ENCODE results near the gene ATP6V0A1. TPM values are rescaled to one million over a fixed set of nuclear protein-coding genes. Genes with fewer than 3 reads are reported as not detected.
"Not testable (repeated sequence)": the region's sequence is repeated elsewhere in the genome, so short reads cannot be mapped to it uniquely, and the experiment has no call there.

The ATP6V0A1 gene
- total and polyA plus RNA-seq, 2 donors = 15.4 to 47.7 TPM

GRCh38 chr17:42545755-42546505 is 87.3 kb downstream of the ATP6V0A1 start:
- not testable (repeated sequence) for H3K4me3 ChIP-seq (ENCODE audit: low read length in 2 of 2); H3K9me3 ChIP-seq (ENCODE audit: control insufficient read depth in 2 of 2, insufficient read depth in 1 of 2, low read length in 1 of 2); DNase-seq (ENCODE audit: low read depth in 6 of 9, low spot score in 9 of 9); H3K27ac ChIP-seq (ENCODE audit: low read depth in 1 of 2, low read length in 1 of 2)
- Histone ChIP-seq H3K27me3 (ENCODE audit: control insufficient read depth in 2 of 2, insufficient read depth in 1 of 2, low read length in 1 of 2) (peaks cover 0 to 17% of the 10 kb centered on the region in 2 donors), H3K4me1 (ENCODE audit: control insufficient read depth in 2 of 2, insufficient read depth in 2 of 2, low read length in 2 of 2) (peaks cover 4 to 27% of the 10 kb centered on the region in 2 donors), H3K36me3 (ENCODE audit: control insufficient read depth in 2 of 2, insufficient read depth in 2 of 2, low read length in 1 of 2) (peaks cover 21 to 26% of the 10 kb centered on the region in 2 donors)
- 96% methylated on average over 9 of the region's 9 CpGs for WGBS

- H3K36me3 ChIP-seq (ENCODE audit: control insufficient read depth in 2 of 2, insufficient read depth in 2 of 2, low read length in 1 of 2) = peaks cover 17 to 19% of the 10 kb centered on the region in 2 donors
- peaks cover 4 to 18% of the 10 kb centered on the region in 2 donors for H3K4me1 ChIP-seq (ENCODE audit: control insufficient read depth in 2 of 2, insufficient read depth in 2 of 2, low read length in 2 of 2)
- WGBS = 96% methylated on average over 23 of the region's 23 CpGs
- no peak for DNase-seq (ENCODE audit: low read depth in 6 of 9, low spot score in 9 of 9)
- H3K9me3 ChIP-seq (ENCODE audit: control insufficient read depth in 2 of 2, insufficient read depth in 1 of 2, low read length in 1 of 2) = no peaks in the 10 kb centered on the region
- H3K27me3 ChIP-seq (ENCODE audit: control insufficient read depth in 2 of 2, insufficient read depth in 1 of 2, low read length in 1 of 2) = peaks cover 0 to 17% of the 10 kb centered on the region in 2 donors
- peak overlapping the region in 1 of 2 donors; percentile 18 for H3K27ac ChIP-seq (ENCODE audit: low read depth in 1 of 2, low read length in 1 of 2)
- H3K4me3 ChIP-seq (ENCODE audit: low read length in 2 of 2) = no peak overlapping the region
Observed at GRCh38 chr17:42547001-42547461, 88.4 kb downstream of the ATP6V0A1 start.

GRCh38 chr17:42547698-42548069 is 89.0 kb downstream of the ATP6V0A1 start:
- H3K4me3 ChIP-seq (ENCODE audit: low read length in 2 of 2) = no peak overlapping the region
- DNase-seq (ENCODE audit: low read depth in 6 of 9, low spot score in 9 of 9) = no peak
- WGBS = 96% methylated on average over 14 of the region's 14 CpGs
- peaks cover 0 to 17% of the 10 kb centered on the region in 2 donors for H3K27me3 ChIP-seq (ENCODE audit: control insufficient read depth in 2 of 2, insufficient read depth in 1 of 2, low read length in 1 of 2)
- no peaks in the 10 kb centered on the region for H3K9me3 ChIP-seq (ENCODE audit: control insufficient read depth in 2 of 2, insufficient read depth in 1 of 2, low read length in 1 of 2)
- H3K4me1 ChIP-seq (ENCODE audit: control insufficient read depth in 2 of 2, insufficient read depth in 2 of 2, low read length in 2 of 2) = peaks cover 6 to 15% of the 10 kb centered on the region in 2 donors
- no peak overlapping the region for H3K27ac ChIP-seq (ENCODE audit: low read depth in 1 of 2, low read length in 1 of 2)
- H3K36me3 ChIP-seq (ENCODE audit: control insufficient read depth in 2 of 2, insufficient read depth in 2 of 2, low read length in 1 of 2) = peaks cover 13 to 14% of the 10 kb centered on the region in 2 donors

- Histone ChIP-seq H3K4me1 (ENCODE audit: control insufficient read depth in 2 of 2, insufficient read depth in 2 of 2, low read length in 2 of 2) (peaks cover 8 to 16% of the 10 kb centered on the region in 2 donors), H3K36me3 (ENCODE audit: control insufficient read depth in 2 of 2, insufficient read depth in 2 of 2, low read length in 1 of 2) (peaks cover 10% of the 10 kb centered on the region in 2 donors), H3K4me3 (ENCODE audit: low read length in 2 of 2) (peak overlapping the region; percentile 22 to 50), H3K27ac (ENCODE audit: low read depth in 1 of 2, low read length in 1 of 2) (no peak overlapping the region), H3K9me3 (ENCODE audit: control insufficient read depth in 2 of 2, insufficient read depth in 1 of 2, low read length in 1 of 2) (no peaks in the 10 kb centered on the region), H3K27me3 (ENCODE audit: control insufficient read depth in 2 of 2, insufficient read depth in 1 of 2, low read length in 1 of 2) (peaks cover 0 to 17% of the 10 kb centered on the region in 2 donors)
- peak in 4 of 9 donors; percentile 61 to 82 (median 76) for DNase-seq (ENCODE audit: low read depth in 6 of 9, low spot score in 9 of 9)
- 23% methylated on average over 74 of the region's 74 CpGs for WGBS
Observed at GRCh38 chr17:42548070-42548837, 89.6 kb downstream of the ATP6V0A1 start.

- no peak for DNase-seq (ENCODE audit: low read depth in 6 of 9, low spot score in 9 of 9)
- Histone ChIP-seq H3K4me1 (ENCODE audit: control insufficient read depth in 2 of 2, insufficient read depth in 2 of 2, low read length in 2 of 2) (peaks cover 11 to 25% of the 10 kb centered on the region in 2 donors), H3K4me3 (ENCODE audit: low read length in 2 of 2) (no peak overlapping the region)
Observed at GRCh38 chr17:42548993-42549755, 90.5 kb downstream of the ATP6V0A1 start.

GRCh38 chr17:42552736-42553135 is 94.1 kb downstream of the ATP6V0A1 start, which contains the start of gene HSD17B1:
Gene HSD17B1, plus strand, starts transcription at chr17:42552923. Its CDS starts 11 bp downstream, at chr17:42552934.
- H3K27me3 ChIP-seq (ENCODE audit: control insufficient read depth in 2 of 2, insufficient read depth in 1 of 2, low read length in 1 of 2) = peaks cover 0 to 14% of the 10 kb centered on the region in 2 donors
- not testable (repeated sequence) for H3K36me3 ChIP-seq (ENCODE audit: control insufficient read depth in 2 of 2, insufficient read depth in 2 of 2, low read length in 1 of 2); DNase-seq (ENCODE audit: low read depth in 6 of 9, low spot score in 9 of 9); H3K27ac ChIP-seq (ENCODE audit: low read depth in 1 of 2, low read length in 1 of 2); H3K9me3 ChIP-seq (ENCODE audit: control insufficient read depth in 2 of 2, insufficient read depth in 1 of 2, low read length in 1 of 2)
- 98% methylated on average over 15 of the region's 15 CpGs for WGBS
- H3K4me1 ChIP-seq (ENCODE audit: control insufficient read depth in 2 of 2, insufficient read depth in 2 of 2, low read length in 2 of 2) = peaks cover 16 to 33% of the 10 kb centered on the region in 2 donors
- peak within 1 kb of the TSS; percentile 73 to 93 for H3K4me3 ChIP-seq (ENCODE audit: low read length in 2 of 2)

More at GRCh38 chr17:42548993-42549755, 90.5 kb downstream of the ATP6V0A1 start:
- 89% methylated on average over 14 of the region's 14 CpGs for WGBS
- Histone ChIP-seq H3K27ac (ENCODE audit: low read depth in 1 of 2, low read length in 1 of 2) (no peak overlapping the region), H3K9me3 (ENCODE audit: control insufficient read depth in 2 of 2, insufficient read depth in 1 of 2, low read length in 1 of 2) (no peaks in the 10 kb centered on the region), H3K36me3 (ENCODE audit: control insufficient read depth in 2 of 2, insufficient read depth in 2 of 2, low read length in 1 of 2) (peaks cover 3 to 4% of the 10 kb centered on the region in 2 donors), H3K27me3 (ENCODE audit: control insufficient read depth in 2 of 2, insufficient read depth in 1 of 2, low read length in 1 of 2) (peaks cover 0 to 17% of the 10 kb centered on the region in 2 donors)

GRCh38 chr17:42553161-42553818 is 94.6 kb downstream of the ATP6V0A1 start:
- H3K36me3 ChIP-seq (ENCODE audit: control insufficient read depth in 2 of 2, insufficient read depth in 2 of 2, low read length in 1 of 2) = no peaks in the 10 kb centered on the region
- no peak overlapping the region for H3K27ac ChIP-seq (ENCODE audit: low read depth in 1 of 2, low read length in 1 of 2)
- WGBS = 96% methylated on average over 45 of the region's 45 CpGs
- H3K4me1 ChIP-seq (ENCODE audit: control insufficient read depth in 2 of 2, insufficient read depth in 2 of 2, low read length in 2 of 2) = peaks cover 13 to 28% of the 10 kb centered on the region in 2 donors
- no peaks in the 10 kb centered on the region for H3K9me3 ChIP-seq (ENCODE audit: control insufficient read depth in 2 of 2, insufficient read depth in 1 of 2, low read length in 1 of 2)
- peaks cover 0 to 9% of the 10 kb centered on the region in 2 donors for H3K27me3 ChIP-seq (ENCODE audit: control insufficient read depth in 2 of 2, insufficient read depth in 1 of 2, low read length in 1 of 2)
- no peak for DNase-seq (ENCODE audit: low read depth in 6 of 9, low spot score in 9 of 9)
- no peak overlapping the region for H3K4me3 ChIP-seq (ENCODE audit: low read length in 2 of 2)

- no peak for DNase-seq (ENCODE audit: low read depth in 6 of 9, low spot score in 9 of 9)
- 75% methylated on average over 16 of the region's 16 CpGs for WGBS
Observed at GRCh38 chr17:42553866-42554249, 95.2 kb downstream of the ATP6V0A1 start.

More at GRCh38 chr17:42553866-42554249, 95.2 kb downstream of the ATP6V0A1 start:
- Histone ChIP-seq H3K4me1 (ENCODE audit: control insufficient read depth in 2 of 2, insufficient read depth in 2 of 2, low read length in 2 of 2) (peaks cover 13 to 22% of the 10 kb centered on the region in 2 donors), H3K4me3 (ENCODE audit: low read length in 2 of 2) (peak overlapping the region; percentile 73 to 93), H3K27ac (ENCODE audit: low read depth in 1 of 2, low read length in 1 of 2) (peak overlapping the region; percentile 81 to 84), H3K36me3 (ENCODE audit: control insufficient read depth in 2 of 2, insufficient read depth in 2 of 2, low read length in 1 of 2) (no peaks in the 10 kb centered on the region), H3K9me3 (ENCODE audit: control insufficient read depth in 2 of 2, insufficient read depth in 1 of 2, low read length in 1 of 2) (no peaks in the 10 kb centered on the region), H3K27me3 (ENCODE audit: control insufficient read depth in 2 of 2, insufficient read depth in 1 of 2, low read length in 1 of 2) (peaks cover 0 to 3% of the 10 kb centered on the region in 2 donors)
